ENCODE measurements around the gene IL22RA1. TPM values are rescaled to one million over a fixed set of nuclear protein-coding genes. Genes with fewer than 3 reads are reported as not detected.

IL22RA1 gene
- total RNA-seq, 4 donors from 2014 or later = 34.7 to 53.1 (median 45.9) TPM

- DNase-seq (ENCODE audit: low spot score in 2 of 2) = no peak
Observed at GRCh38 chr1:24173638-24174575, 31.0 kb upstream of the IL22RA1 start.

GRCh38 chr1:24172598-24172997 is 29.7 kb upstream of the IL22RA1 start:
- TF ChIP-seq CTCF (IDR thresholded peaks at IDR 0.05) (no peak), POLR2A (IDR thresholded peaks at IDR 0.05) (no peak)
- H3K4me3 ChIP-seq (ENCODE audit: low read depth, poor library complexity, severe bottlenecking) = no peak overlapping the region
- intact Hi-C loops (cut with DNase I; ENCODE audit: low total_unique reads) = no loop called here
- WGBS, 2 donors = 95 to 99% methylated on average over 5 of the region's 5 CpGs
- no peak for DNase-seq (ENCODE audit: low spot score in 2 of 2)

More at GRCh38 chr1:24173638-24174575, 31.0 kb upstream of the IL22RA1 start:
- WGBS, 2 donors = 84 to 88% methylated on average over 5 of the region's 5 CpGs
- no peak overlapping the region for H3K4me3 ChIP-seq (ENCODE audit: low read depth, poor library complexity, severe bottlenecking)
- TF ChIP-seq CTCF (IDR thresholded peaks at IDR 0.05) = no peak
- TF ChIP-seq POLR2A (IDR thresholded peaks at IDR 0.05) = no peak
- intact Hi-C loops (cut with DNase I; ENCODE audit: low total_unique reads) = no loop called here

GRCh38 chr1:24169286-24169685 is 26.3 kb upstream of the IL22RA1 start:
- WGBS, 2 donors = 92 to 96% methylated on average over 12 of the region's 12 CpGs
- DNase-seq (ENCODE audit: low spot score in 2 of 2) = no peak
- intact Hi-C loops (cut with DNase I; ENCODE audit: low total_unique reads) = no loop called here
- no peak overlapping the region for H3K4me3 ChIP-seq (ENCODE audit: low read depth, poor library complexity, severe bottlenecking)
- TF ChIP-seq POLR2A (IDR thresholded peaks at IDR 0.05) (no peak), CTCF (IDR thresholded peaks at IDR 0.05) (no peak)

GRCh38 chr1:24168245-24168644 is 25.3 kb upstream of the IL22RA1 start:
- no peak for TF ChIP-seq POLR2A (IDR thresholded peaks at IDR 0.05)
- TF ChIP-seq CTCF (IDR thresholded peaks at IDR 0.05) = no peak
- WGBS, 2 donors = 83 to 91% methylated on average over 7 of the region's 7 CpGs
- H3K4me3 ChIP-seq (ENCODE audit: low read depth, poor library complexity, severe bottlenecking) = no peak overlapping the region
- intact Hi-C loops (cut with DNase I; ENCODE audit: low total_unique reads) = no loop called here
- DNase-seq (ENCODE audit: low spot score in 2 of 2) = no peak

GRCh38 chr1:24167008-24167407 is 24.1 kb upstream of the IL22RA1 start:
- TF ChIP-seq POLR2A (IDR thresholded peaks at IDR 0.05) (no peak), CTCF (IDR thresholded peaks at IDR 0.05) (no peak)
- intact Hi-C loops (cut with DNase I; ENCODE audit: low total_unique reads) = no loop called here
- 58 to 66% methylated on average over 4 of the region's 4 CpGs for WGBS, 2 donors
- no peak for DNase-seq (ENCODE audit: low spot score in 2 of 2)
- H3K4me3 ChIP-seq (ENCODE audit: low read depth, poor library complexity, severe bottlenecking) = no peak overlapping the region

Data from lower leg skin (tissue), 4 donors.